T-helper 1 cell treated with Interleukin-12 subunit alpha and Interleukin-12 subunit beta and Interleukin-4 antibody, amounts not matched to agents 30 μg/mL and 1 μg/mL, for 36 hours (primary cell): ENCODE data around the gene LCA5.
"Not testable (repeated sequence)": the region's sequence is repeated elsewhere in the genome, so short reads cannot be mapped to it uniquely, and the experiment has no call there.

Source experiments
- H3K27ac Mint-ChIP-seq: one replicate; pipeline ENCODE4 v1.8.0; 2021; ENCODE audit warnings: mild to moderate bottlenecking, mixed read lengths
- H3K27me3 Mint-ChIP-seq: one replicate; pipeline ENCODE4 v1.8.0; 2021; ENCODE audit warnings: low read depth, mixed read lengths
- H3K36me3 Mint-ChIP-seq: one replicate; pipeline ENCODE4 v1.8.0; 2021; ENCODE audit warnings: low read depth, mixed read lengths
- H3K4me1 Mint-ChIP-seq: one replicate; pipeline ENCODE4 v1.8.0; 2021; ENCODE audit warnings: low read depth, mixed read lengths
- H3K4me3 Mint-ChIP-seq: one replicate; pipeline ENCODE4 v1.8.0; 2021; ENCODE audit warnings: mild to moderate bottlenecking, moderate library complexity, mixed read lengths
- H3K9me3 Mint-ChIP-seq: one replicate; pipeline ENCODE4 v1.8.0; 2021; ENCODE audit warnings: mixed read lengths

LCA5 gene

GRCh38 chr6:79548304-79548703 lies 11.1 kb upstream of the LCA5 start:
- Mint-ChIP-seq H3K36me3 (no peaks in the 10 kb centered on the region), H3K27me3 (no peaks in the 10 kb centered on the region), H3K4me1 (peaks cover 4% of the 10 kb centered on the region), H3K9me3 (no peaks in the 10 kb centered on the region), H3K4me3 (no peak overlapping the region), H3K27ac (no peak overlapping the region)

GRCh38 chr6:79546186-79546585 lies 9.0 kb upstream of the LCA5 start:
- no peaks in the 10 kb centered on the region for H3K9me3 Mint-ChIP-seq
- H3K4me3 Mint-ChIP-seq = no peak overlapping the region
- H3K4me1 Mint-ChIP-seq = peaks cover 4% of the 10 kb centered on the region
- H3K36me3 Mint-ChIP-seq = no peaks in the 10 kb centered on the region
- H3K27ac Mint-ChIP-seq = no peak overlapping the region
- H3K27me3 Mint-ChIP-seq = no peaks in the 10 kb centered on the region

- H3K9me3 Mint-ChIP-seq = no peaks in the 10 kb centered on the region
- H3K27ac Mint-ChIP-seq = no peak overlapping the region
- H3K4me3 Mint-ChIP-seq = no peak overlapping the region
- H3K36me3 Mint-ChIP-seq = no peaks in the 10 kb centered on the region
- H3K27me3 Mint-ChIP-seq = no peaks in the 10 kb centered on the region
- peaks cover 4% of the 10 kb centered on the region for H3K4me1 Mint-ChIP-seq
Measured at GRCh38 chr6:79544939-79545450, 7.8 kb upstream of the LCA5 start.

GRCh38 chr6:79544299-79544927 lies 7.2 kb upstream of the LCA5 start:
- H3K4me3 Mint-ChIP-seq = no peak overlapping the region

GRCh38 chr6:79543886-79544285 lies 6.7 kb upstream of the LCA5 start:
- H3K4me1 Mint-ChIP-seq = peaks cover 4% of the 10 kb centered on the region
- H3K9me3 Mint-ChIP-seq = no peaks in the 10 kb centered on the region
- no peaks in the 10 kb centered on the region for H3K27me3 Mint-ChIP-seq
- no peaks in the 10 kb centered on the region for H3K36me3 Mint-ChIP-seq
- H3K4me3 Mint-ChIP-seq = no peak overlapping the region
- H3K27ac Mint-ChIP-seq = no peak overlapping the region

More at GRCh38 chr6:79544299-79544927, 7.2 kb upstream of the LCA5 start:
- peaks cover 4% of the 10 kb centered on the region for H3K4me1 Mint-ChIP-seq
- H3K27ac Mint-ChIP-seq = no peak overlapping the region
- no peaks in the 10 kb centered on the region for H3K9me3 Mint-ChIP-seq
- H3K36me3 Mint-ChIP-seq = no peaks in the 10 kb centered on the region
- no peaks in the 10 kb centered on the region for H3K27me3 Mint-ChIP-seq

GRCh38 chr6:79543411-79543810 lies 6.2 kb upstream of the LCA5 start:
- Mint-ChIP-seq H3K36me3 (no peaks in the 10 kb centered on the region), H3K9me3 (no peaks in the 10 kb centered on the region), H3K4me3 (no peak overlapping the region), H3K27ac (no peak overlapping the region), H3K4me1 (peaks cover 4% of the 10 kb centered on the region), H3K27me3 (no peaks in the 10 kb centered on the region)

GRCh38 chr6:79538106-79538971 lies 1.1 kb upstream of the LCA5 start:
- peaks cover 5% of the 10 kb centered on the region for H3K27me3 Mint-ChIP-seq
- no peaks in the 10 kb centered on the region for H3K4me1 Mint-ChIP-seq
- no peak overlapping the region for H3K4me3 Mint-ChIP-seq
- no peaks in the 10 kb centered on the region for H3K9me3 Mint-ChIP-seq
- no peak overlapping the region for H3K27ac Mint-ChIP-seq
- no peaks in the 10 kb centered on the region for H3K36me3 Mint-ChIP-seq

GRCh38 chr6:79536585-79536953 lies 661 bp downstream of the LCA5 start:
- Mint-ChIP-seq H3K9me3 (no peaks in the 10 kb centered on the region), H3K4me3 (no peak overlapping the region), H3K27ac (no peak overlapping the region), H3K36me3 (no peaks in the 10 kb centered on the region), H3K4me1 (no peaks in the 10 kb centered on the region), H3K27me3 (peaks cover 5% of the 10 kb centered on the region)

GRCh38 chr6:79529567-79529966 lies 7.7 kb downstream of the LCA5 start:
- H3K27ac Mint-ChIP-seq, H3K36me3 Mint-ChIP-seq, H3K9me3 Mint-ChIP-seq, H3K4me3 Mint-ChIP-seq, H3K27me3 Mint-ChIP-seq, H3K4me1 Mint-ChIP-seq: not testable (repeated sequence)

- H3K4me3 Mint-ChIP-seq = no peak overlapping the region
- H3K4me1 Mint-ChIP-seq = no peaks in the 10 kb centered on the region
- H3K36me3 Mint-ChIP-seq = no peaks in the 10 kb centered on the region
- H3K27me3 Mint-ChIP-seq = no peaks in the 10 kb centered on the region
- no peaks in the 10 kb centered on the region for H3K9me3 Mint-ChIP-seq
- no peak overlapping the region for H3K27ac Mint-ChIP-seq
Measured at GRCh38 chr6:79526897-79527296, 10.3 kb downstream of the LCA5 start.

- no peak overlapping the region for H3K27ac Mint-ChIP-seq
- H3K4me1 Mint-ChIP-seq = no peaks in the 10 kb centered on the region
- H3K9me3 Mint-ChIP-seq = no peaks in the 10 kb centered on the region
- no peak overlapping the region for H3K4me3 Mint-ChIP-seq
- no peaks in the 10 kb centered on the region for H3K36me3 Mint-ChIP-seq
- H3K27me3 Mint-ChIP-seq = no peaks in the 10 kb centered on the region
Measured at GRCh38 chr6:79525272-79526100, 11.7 kb downstream of the LCA5 start.

GRCh38 chr6:79524065-79524464 lies 13.2 kb downstream of the LCA5 start:
- H3K4me3 Mint-ChIP-seq = no peak overlapping the region
- no peaks in the 10 kb centered on the region for H3K9me3 Mint-ChIP-seq
- no peaks in the 10 kb centered on the region for H3K36me3 Mint-ChIP-seq
- H3K27ac Mint-ChIP-seq = no peak overlapping the region
- H3K4me1 Mint-ChIP-seq = no peaks in the 10 kb centered on the region
- no peaks in the 10 kb centered on the region for H3K27me3 Mint-ChIP-seq

GRCh38 chr6:79522609-79523008 lies 14.6 kb downstream of the LCA5 start:
- Mint-ChIP-seq H3K27ac (no peak overlapping the region), H3K36me3 (no peaks in the 10 kb centered on the region)

GRCh38 chr6:79520534-79520933 lies 16.7 kb downstream of the LCA5 start:
- Mint-ChIP-seq H3K27me3 (no peaks in the 10 kb centered on the region), H3K4me1 (no peaks in the 10 kb centered on the region), H3K9me3 (no peaks in the 10 kb centered on the region), H3K27ac (no peak overlapping the region), H3K36me3 (no peaks in the 10 kb centered on the region), H3K4me3 (no peak overlapping the region)

More at GRCh38 chr6:79522609-79523008, 14.6 kb downstream of the LCA5 start:
- H3K4me1 Mint-ChIP-seq = no peaks in the 10 kb centered on the region
- H3K27me3 Mint-ChIP-seq = no peaks in the 10 kb centered on the region
- no peak overlapping the region for H3K4me3 Mint-ChIP-seq
- H3K9me3 Mint-ChIP-seq = no peaks in the 10 kb centered on the region
